Suprapubic skin (tissue), 4 donors: ENCODE data around the gene MAD1L1. TPM values are rescaled to one million over a fixed set of nuclear protein-coding genes. Genes with fewer than 3 reads are reported as not detected.

Experiments used
- DNase-seq, 2 donors: peaks; one replicate each; pipeline ENCODE4 v3.0.0-alpha.2; 2019; ENCODE audit warnings: low spot score in 2 of 2
- H3K27ac ChIP-seq: fragments of 200-600 bp; sonication (generic); one replicate; pipeline ENCODE4 v1.5.1; 2019
- H3K27me3 ChIP-seq: fragments of 200-600 bp; sonication (generic); one replicate; pipeline ENCODE4 v1.5.1; 2019
- H3K36me3 ChIP-seq: fragments of 200-600 bp; sonication (generic); one replicate; pipeline ENCODE4 v1.5.1; 2019
- H3K4me1 ChIP-seq: fragments of 200-600 bp; sonication (generic); one replicate; pipeline ENCODE4 v1.5.1; 2019
- H3K4me3 ChIP-seq: fragments of 200-600 bp; sonication (generic); one replicate; pipeline ENCODE4 v1.5.1; 2019; ENCODE audit warnings: mild to moderate bottlenecking
- H3K9me3 ChIP-seq: fragments of 200-600 bp; sonication (generic); one replicate; pipeline ENCODE4 v1.5.1; 2019
- EP300 ChIP-seq: sonication (generic); formaldehyde crosslinking; IDR thresholded peaks from one replicate; pipeline ENCODE4 v1.6.1; 2017; ENCODE audit warnings: antibody characterized with exemption
- POLR2A ChIP-seq, 2 donors: fragments of 450-650 bp; IDR thresholded peaks; one replicate each; pipeline ENCODE4 v1.6.1; 2017; ENCODE audit warnings: antibody characterized with exemption in 2 of 2, mild to moderate bottlenecking in 2 of 2, moderate library complexity in 2 of 2
- POLR2AphosphoS5 ChIP-seq, 3 donors: sonication (generic); formaldehyde crosslinking; IDR thresholded peaks; one replicate each; pipeline ENCODE4 v1.6.1; 2017; ENCODE audit warnings: antibody characterized with exemption in 3 of 3
- WGBS: methylation state at CpG from one replicate; pipeline ENCODE4 v1.1.5; 2018; 5-methylcytosine and 5-hydroxymethylcytosine counted together
- total RNA-seq, 4 donors: library from RNA; depleted of rRNA; stranded (reverse); fragments of >200 nt; gene quantifications; one replicate each; pipeline ENCODE4 v1.1.0, GENCODE V29; 2016
- TF ChIP-seq, protein P1 (sequence below), 2 donors: fragments of 200-600 bp in 1 of 2; fragments of 450-650 bp in 1 of 2; sonication (generic) in 1 of 2; IDR thresholded peaks; one replicate each; pipeline ENCODE4 v1.5.1; 2016 to 2019; ENCODE audit warnings: antibody characterized with exemption in 2 of 2, mild to moderate bottlenecking in 1 of 2, moderate library complexity in 1 of 2

Gene MAD1L1
- total RNA-seq, 4 donors from 2014 or later, result 53.2 to 69.8 (median 62.2) TPM

DNA sequence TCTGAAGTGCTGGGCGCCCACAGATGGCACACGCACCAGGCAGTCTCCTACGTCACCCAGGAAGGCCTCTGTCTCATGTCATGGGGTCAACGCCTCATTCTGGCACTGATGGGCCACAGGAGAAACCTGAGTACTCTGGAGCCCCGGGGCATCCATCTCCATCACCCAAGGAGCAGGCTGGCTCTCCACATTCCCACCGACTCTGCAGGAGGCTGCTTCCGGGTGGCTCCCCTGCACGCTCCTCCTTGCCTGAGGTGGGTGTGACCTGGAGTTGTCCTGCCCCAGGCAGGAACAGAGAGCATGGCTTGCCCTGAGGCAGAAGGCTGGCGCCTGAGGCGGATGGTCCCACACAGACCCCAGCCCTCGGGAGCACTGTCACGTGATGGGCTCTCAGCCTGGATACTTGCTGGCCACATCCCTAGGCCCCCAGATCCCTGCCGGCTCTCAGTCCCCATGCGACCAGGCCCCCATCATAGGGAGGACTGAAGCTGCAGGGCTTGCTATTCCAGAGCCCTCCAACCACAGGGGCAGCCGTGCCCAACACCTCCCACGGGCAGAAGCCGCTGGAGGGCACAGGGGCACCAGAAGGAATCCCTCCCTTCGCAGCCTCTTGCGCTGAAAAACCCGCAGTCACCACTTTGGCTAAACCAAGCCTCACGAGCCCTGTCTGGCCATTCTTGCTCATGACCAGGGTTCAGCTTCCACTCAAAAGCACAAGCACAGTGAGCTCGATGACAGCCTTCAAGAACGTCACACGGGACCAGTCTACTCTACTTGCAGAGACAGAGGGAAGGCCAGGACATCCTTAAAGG is 80.7 kb downstream of the MAD1L1 start:
- Histone ChIP-seq H3K36me3 (peaks cover 17% of the 10 kb centered on the region), H3K4me1 (peaks cover under 1% of the 10 kb centered on the region), H3K27me3 (no peaks in the 10 kb centered on the region), H3K9me3 (no peaks in the 10 kb centered on the region), H3K4me3 (no peak overlapping the region), H3K27ac (no peak overlapping the region)
- TF ChIP-seq POLR2AphosphoS5 (IDR thresholded peaks at IDR 0.05) (no peak), EP300 (no peak), POLR2A (IDR thresholded peaks at IDR 0.05) (no peak)
- TF ChIP-seq, protein P1, sequence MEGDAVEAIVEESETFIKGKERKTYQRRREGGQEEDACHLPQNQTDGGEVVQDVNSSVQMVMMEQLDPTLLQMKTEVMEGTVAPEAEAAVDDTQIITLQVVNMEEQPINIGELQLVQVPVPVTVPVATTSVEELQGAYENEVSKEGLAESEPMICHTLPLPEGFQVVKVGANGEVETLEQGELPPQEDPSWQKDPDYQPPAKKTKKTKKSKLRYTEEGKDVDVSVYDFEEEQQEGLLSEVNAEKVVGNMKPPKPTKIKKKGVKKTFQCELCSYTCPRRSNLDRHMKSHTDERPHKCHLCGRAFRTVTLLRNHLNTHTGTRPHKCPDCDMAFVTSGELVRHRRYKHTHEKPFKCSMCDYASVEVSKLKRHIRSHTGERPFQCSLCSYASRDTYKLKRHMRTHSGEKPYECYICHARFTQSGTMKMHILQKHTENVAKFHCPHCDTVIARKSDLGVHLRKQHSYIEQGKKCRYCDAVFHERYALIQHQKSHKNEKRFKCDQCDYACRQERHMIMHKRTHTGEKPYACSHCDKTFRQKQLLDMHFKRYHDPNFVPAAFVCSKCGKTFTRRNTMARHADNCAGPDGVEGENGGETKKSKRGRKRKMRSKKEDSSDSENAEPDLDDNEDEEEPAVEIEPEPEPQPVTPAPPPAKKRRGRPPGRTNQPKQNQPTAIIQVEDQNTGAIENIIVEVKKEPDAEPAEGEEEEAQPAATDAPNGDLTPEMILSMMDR (IDR thresholded peaks at IDR 0.05), result no peak
- peak in 1 of 2 donors; percentile 40 for DNase-seq
- WGBS, result 95% methylated on average over 17 of the region's 24 CpGs

DNA sequence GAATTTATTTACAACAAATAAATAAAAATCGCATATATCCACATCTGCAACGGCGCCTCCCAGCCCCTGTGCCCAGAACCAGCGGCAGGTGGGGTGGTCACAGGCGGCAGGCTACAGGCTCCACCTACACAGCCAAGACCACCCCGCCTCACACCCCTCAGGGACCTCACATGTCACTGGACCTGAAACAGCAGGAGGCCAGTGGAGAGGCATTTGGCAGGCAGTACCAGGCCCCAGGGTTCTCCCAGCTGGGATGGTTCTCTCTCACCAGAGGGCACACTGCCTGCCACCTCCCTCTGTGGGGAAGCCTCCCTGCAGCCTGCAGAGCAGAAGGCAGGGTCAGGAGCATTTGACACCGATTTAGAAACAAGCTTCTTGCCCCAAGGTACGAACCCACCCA is 81.5 kb downstream of the MAD1L1 start:
- TF ChIP-seq POLR2A (IDR thresholded peaks at IDR 0.05) (no peak), EP300 (no peak), POLR2AphosphoS5 (IDR thresholded peaks at IDR 0.05) (no peak)
- TF ChIP-seq, protein P1 (IDR thresholded peaks at IDR 0.05), result no peak
- no peaks in the 10 kb centered on the region for H3K4me1 ChIP-seq
- H3K27ac ChIP-seq, result no peak overlapping the region
- DNase-seq, result no peak
- 79% methylated on average over 8 of the region's 8 CpGs for WGBS
- peaks cover 22% of the 10 kb centered on the region for H3K36me3 ChIP-seq
- no peaks in the 10 kb centered on the region for H3K9me3 ChIP-seq
- no peaks in the 10 kb centered on the region for H3K27me3 ChIP-seq
- H3K4me3 ChIP-seq, result no peak overlapping the region

- Histone ChIP-seq H3K4me3 (no peak overlapping the region), H3K4me1 (no peaks in the 10 kb centered on the region), H3K9me3 (no peaks in the 10 kb centered on the region), H3K27me3 (no peaks in the 10 kb centered on the region), H3K36me3 (peaks cover 30% of the 10 kb centered on the region), H3K27ac (no peak overlapping the region)
- WGBS, result 89% methylated on average over 10 of the region's 10 CpGs
- TF ChIP-seq, protein P1 (IDR thresholded peaks at IDR 0.05), result no peak
- TF ChIP-seq POLR2A (IDR thresholded peaks at IDR 0.05), result no peak
- TF ChIP-seq EP300, result no peak
- no peak for TF ChIP-seq POLR2AphosphoS5 (IDR thresholded peaks at IDR 0.05)
- DNase-seq, result no peak
These were observed 82.3 kb downstream of the MAD1L1 start for GRCh38 chr7:2150445-2150815.

DNA sequence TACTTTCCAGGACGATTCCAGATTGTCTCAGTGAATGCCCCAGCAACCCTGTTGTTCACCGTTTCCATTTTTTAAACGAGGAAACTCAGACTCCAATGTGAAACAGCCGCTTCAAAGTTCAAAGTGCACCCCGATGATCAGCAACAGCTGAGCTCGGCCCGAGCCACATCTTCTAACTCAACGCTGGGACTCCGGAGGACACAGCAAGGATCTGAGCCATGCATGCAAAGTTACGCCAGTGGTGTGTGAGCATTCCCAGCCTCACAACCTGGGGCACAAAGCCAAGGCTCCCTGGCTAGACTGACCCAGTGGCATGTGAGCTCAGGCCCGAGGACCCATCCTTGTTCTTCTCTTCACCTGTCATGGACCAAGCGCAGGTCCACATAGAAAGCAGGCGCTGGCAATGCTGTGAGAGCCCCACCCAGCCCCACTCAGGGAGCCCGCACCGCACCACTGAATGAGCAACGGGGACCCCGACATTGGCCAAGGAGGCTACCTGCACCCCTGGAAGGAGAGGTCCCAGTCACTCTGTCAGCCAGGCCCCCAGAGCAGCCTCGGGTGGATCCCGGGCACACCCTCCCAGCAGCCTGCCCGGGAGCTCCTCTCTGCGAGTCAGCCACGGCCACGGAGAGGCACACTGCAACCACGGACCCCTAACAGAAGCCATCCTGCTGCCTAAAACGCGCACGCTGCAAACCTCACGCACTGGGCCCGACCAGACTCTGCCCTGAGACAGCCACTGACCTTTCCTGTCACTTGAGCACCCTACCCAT is 82.9 kb downstream of the MAD1L1 start:
- 88% methylated on average over 19 of the region's 29 CpGs for WGBS

More for the DNA sequence above, 82.9 kb downstream of the MAD1L1 start:
- Histone ChIP-seq H3K36me3 (peaks cover 36% of the 10 kb centered on the region), H3K27ac (no peak overlapping the region), H3K27me3 (no peaks in the 10 kb centered on the region), H3K9me3 (no peaks in the 10 kb centered on the region), H3K4me3 (no peak overlapping the region), H3K4me1 (no peaks in the 10 kb centered on the region)
- DNase-seq, result no peak
- TF ChIP-seq, protein P1 (IDR thresholded peaks at IDR 0.05), result no peak
- TF ChIP-seq EP300 (no peak), POLR2AphosphoS5 (IDR thresholded peaks at IDR 0.05) (no peak), POLR2A (IDR thresholded peaks at IDR 0.05) (no peak)
